ENCODE measurements around the gene B3GALT6. TPM values are rescaled to one million over a fixed set of nuclear protein-coding genes. Genes with fewer than 3 reads are reported as not detected.

The B3GALT6 gene
- total RNA-seq, 1 donor, result 24.7 TPM

- DNase-seq (ENCODE audit: low read depth), result no peak
- no peak overlapping the region for H3K4me3 ChIP-seq (ENCODE audit: low read depth, low read length)
- TF ChIP-seq CTCF (IDR thresholded peaks at IDR 0.05; ENCODE audit: insufficient read depth, low read length), result no peak
These were observed 35.6 kb downstream of the B3GALT6 start for GRCh38 chr1:1267488-1268283.

GRCh38 chr1:1268284-1268682, 36.2 kb downstream of the B3GALT6 start:
- no peak for TF ChIP-seq CTCF (IDR thresholded peaks at IDR 0.05; ENCODE audit: insufficient read depth, low read length)
- no peak overlapping the region for H3K4me3 ChIP-seq (ENCODE audit: low read depth, low read length)
- no peak for DNase-seq (ENCODE audit: low read depth)

- peak; percentile 75 for DNase-seq (ENCODE audit: low read depth)
- no peak for TF ChIP-seq CTCF (IDR thresholded peaks at IDR 0.05; ENCODE audit: insufficient read depth, low read length)
- peak overlapping the region; percentile 52 for H3K4me3 ChIP-seq (ENCODE audit: low read depth, low read length)
These were observed 38.8 kb downstream of the B3GALT6 start for GRCh38 chr1:1270813-1271212.

GRCh38 chr1:1272341-1273208, 40.5 kb downstream of the B3GALT6 start:
- DNase-seq (ENCODE audit: low read depth), result no peak
- TF ChIP-seq CTCF (IDR thresholded peaks at IDR 0.05; ENCODE audit: insufficient read depth, low read length), result no peak
- peak overlapping the region; percentile 87 for H3K4me3 ChIP-seq (ENCODE audit: low read depth, low read length)

- TF ChIP-seq CTCF (IDR thresholded peaks at IDR 0.05; ENCODE audit: insufficient read depth, low read length), result no peak
- H3K4me3 ChIP-seq (ENCODE audit: low read depth, low read length), result peak overlapping the region; percentile 87
- DNase-seq (ENCODE audit: low read depth), result no peak
These were observed 41.1 kb downstream of the B3GALT6 start for GRCh38 chr1:1273209-1273511.

- no peak for TF ChIP-seq CTCF (IDR thresholded peaks at IDR 0.05; ENCODE audit: insufficient read depth, low read length)
- DNase-seq (ENCODE audit: low read depth), result peak; percentile 90
- peak within 1 kb of the TSS; percentile 87 for H3K4me3 ChIP-seq (ENCODE audit: low read depth, low read length)
These were observed 41.7 kb downstream of the B3GALT6 start, which contains the start of gene UBE2J2 for GRCh38 chr1:1273512-1274298. Gene UBE2J2 (minus strand): TSS chr1:1273854. CDS start chr1:1267992, 5,862 bp downstream.

Measured in fibroblast of the aortic adventitia (primary cell).